OCI-LY1 (cell line): Measurements from ENCODE around the gene C1QTNF5.

Experiments used
- EZH2 ChIP-seq: fragments of 200-600 bp; sonication (generic), shearing (Covaris generic); IDR thresholded peaks from 2 replicates; pipeline ENCODE4 v1.8.0; 2017; ENCODE audit warnings: borderline replicate concordance, mixed run types, mild to moderate bottlenecking, antibody characterized with exemption, low read length, moderate library complexity, mixed read lengths
- TF ChIP-seq, protein P1 (sequence below): fragments of 200-600 bp; sonication (generic), shearing (Covaris generic); IDR thresholded peaks from 2 replicates; pipeline ENCODE4 v1.5.1; 2017; ENCODE audit warnings: mild to moderate bottlenecking, antibody characterized with exemption, low read length, moderate library complexity, mixed read lengths

DNA sequence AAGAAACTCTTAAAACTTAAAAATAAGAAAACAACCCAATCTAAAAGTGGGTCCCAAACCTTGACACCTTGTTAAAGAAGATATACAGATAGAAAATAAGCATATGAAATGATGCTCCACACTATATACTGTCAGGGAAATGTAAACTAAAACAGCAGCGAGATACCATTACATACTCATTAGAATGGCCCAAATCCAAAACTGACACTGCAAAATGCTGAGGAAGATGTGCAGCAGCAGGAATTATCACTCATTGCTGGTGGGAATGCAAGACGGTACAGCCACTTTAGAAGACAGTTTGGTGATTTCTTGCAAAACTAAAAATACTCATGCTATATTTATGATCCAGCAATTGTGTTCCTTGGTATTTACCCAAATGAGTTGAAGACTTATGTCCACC, 11.4 kb downstream of the C1QTNF5 start:
- TF ChIP-seq, protein P1, sequence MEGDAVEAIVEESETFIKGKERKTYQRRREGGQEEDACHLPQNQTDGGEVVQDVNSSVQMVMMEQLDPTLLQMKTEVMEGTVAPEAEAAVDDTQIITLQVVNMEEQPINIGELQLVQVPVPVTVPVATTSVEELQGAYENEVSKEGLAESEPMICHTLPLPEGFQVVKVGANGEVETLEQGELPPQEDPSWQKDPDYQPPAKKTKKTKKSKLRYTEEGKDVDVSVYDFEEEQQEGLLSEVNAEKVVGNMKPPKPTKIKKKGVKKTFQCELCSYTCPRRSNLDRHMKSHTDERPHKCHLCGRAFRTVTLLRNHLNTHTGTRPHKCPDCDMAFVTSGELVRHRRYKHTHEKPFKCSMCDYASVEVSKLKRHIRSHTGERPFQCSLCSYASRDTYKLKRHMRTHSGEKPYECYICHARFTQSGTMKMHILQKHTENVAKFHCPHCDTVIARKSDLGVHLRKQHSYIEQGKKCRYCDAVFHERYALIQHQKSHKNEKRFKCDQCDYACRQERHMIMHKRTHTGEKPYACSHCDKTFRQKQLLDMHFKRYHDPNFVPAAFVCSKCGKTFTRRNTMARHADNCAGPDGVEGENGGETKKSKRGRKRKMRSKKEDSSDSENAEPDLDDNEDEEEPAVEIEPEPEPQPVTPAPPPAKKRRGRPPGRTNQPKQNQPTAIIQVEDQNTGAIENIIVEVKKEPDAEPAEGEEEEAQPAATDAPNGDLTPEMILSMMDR: no peak
- no peak for TF ChIP-seq EZH2
